ENCODE measurements around the gene EOLA2.
"Not testable (repeated sequence)": the region's sequence is repeated elsewhere in the genome, so short reads cannot be mapped to it uniquely, and the experiment has no call there.

Gene EOLA2

DNA sequence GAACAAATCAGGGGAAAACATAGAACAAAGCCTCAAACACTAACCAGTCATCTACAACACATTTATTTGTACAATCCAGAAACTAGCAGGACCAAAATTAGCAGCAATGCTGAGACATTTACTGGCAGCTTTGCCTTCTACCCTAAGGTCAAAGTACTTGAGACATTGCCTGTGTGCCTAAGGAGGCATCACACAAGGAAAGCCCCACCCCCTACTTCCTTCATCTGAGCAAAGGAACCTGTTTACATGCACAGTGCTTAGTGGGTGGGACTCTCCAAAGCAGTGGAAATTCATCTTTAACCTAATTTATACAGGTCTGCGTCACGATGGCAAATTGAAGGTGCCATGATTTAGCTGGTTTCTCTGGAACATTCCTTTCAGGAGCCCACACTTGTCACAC lies 6.1 kb downstream of the EOLA2 start:
- DNase-seq = not testable (repeated sequence)

DNA sequence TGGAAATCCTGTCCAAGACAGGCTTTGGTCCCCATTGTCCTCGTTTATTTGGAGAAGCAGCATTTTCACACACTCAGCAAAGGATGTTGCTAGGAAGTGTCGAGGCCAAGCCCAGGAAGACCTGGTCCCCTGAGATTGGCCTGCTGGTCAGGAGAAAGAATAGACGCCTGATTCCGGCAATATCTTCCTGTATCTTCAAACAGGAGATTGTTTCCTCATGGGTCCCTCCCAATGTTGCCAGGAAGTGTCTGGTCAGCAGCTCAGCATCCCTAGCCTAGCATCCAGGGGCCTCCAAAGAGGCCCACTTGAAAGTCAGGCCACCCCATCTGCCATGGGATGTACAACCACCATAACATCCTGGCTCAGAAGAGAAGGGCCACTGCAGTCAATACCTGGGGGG lies 6.9 kb downstream of the EOLA2 start:
- not testable (repeated sequence) for DNase-seq

- DNase-seq = not testable (repeated sequence)
Observed at GRCh38 chrX:149929400-149929799, 8.9 kb downstream of the EOLA2 start, which contains the start of gene HSFX4. Gene HSFX4 (plus strand): TSS chrX:149929573. CDS start chrX:149929645, 72 bp downstream.

DNA sequence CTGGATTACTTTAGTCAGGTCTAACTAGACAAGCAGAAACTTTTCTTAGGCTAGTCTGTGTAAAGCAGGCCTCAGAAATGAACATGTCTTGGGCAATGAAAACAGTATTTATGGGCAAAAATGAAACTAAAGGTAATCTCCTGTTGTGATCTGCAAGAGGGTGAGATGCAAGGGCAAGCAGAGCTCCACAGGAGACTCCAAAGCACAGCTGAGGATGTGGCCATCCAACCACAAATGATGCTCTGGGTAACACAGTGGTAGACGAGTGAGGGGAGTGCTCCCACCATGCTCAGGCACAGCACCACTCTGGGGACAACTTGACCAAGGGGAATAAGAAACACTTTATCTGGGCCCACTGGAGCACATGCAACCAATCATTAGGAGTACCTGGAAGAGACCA lies 9.7 kb downstream of the EOLA2 start:
- not testable (repeated sequence) for DNase-seq

GRCh38 chrX:149927964-149928258 lies 10.4 kb downstream of the EOLA2 start:
- not testable (repeated sequence) for DNase-seq

DNA sequence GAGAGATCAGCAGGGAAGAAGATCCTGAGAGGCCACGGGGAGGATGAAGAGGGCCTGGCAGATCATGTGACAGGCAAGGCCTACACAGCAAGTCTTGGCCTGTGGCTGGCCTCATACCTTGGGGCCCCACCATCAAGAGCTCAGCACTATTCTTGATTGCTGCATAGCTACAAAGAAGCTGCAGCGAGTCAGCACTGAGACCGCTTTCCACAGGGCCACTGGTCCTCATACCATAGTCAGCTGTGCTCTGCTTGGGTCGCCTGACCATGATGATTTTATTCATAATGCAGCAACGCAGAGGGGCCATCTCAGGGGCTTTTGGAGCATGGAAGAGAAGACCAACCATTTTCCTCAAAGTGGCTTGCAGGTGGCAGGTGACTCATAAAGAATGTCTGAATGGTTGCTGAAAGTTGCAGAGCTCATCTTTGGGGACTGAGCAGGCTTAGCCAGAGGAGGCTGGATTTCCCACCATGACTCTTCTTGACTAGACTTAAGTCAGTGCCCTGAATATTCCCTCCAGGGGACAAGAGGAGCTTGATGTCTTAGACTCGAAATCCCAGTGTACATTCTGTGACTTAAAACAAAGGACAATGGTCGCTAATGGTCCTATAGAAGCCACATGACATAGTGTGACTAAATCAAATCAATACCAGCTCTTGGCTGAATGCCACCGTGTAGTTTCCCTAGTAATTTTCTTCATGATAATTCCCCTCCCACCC lies 10.9 kb downstream of the EOLA2 start:
- not testable (repeated sequence) for DNase-seq

DNA sequence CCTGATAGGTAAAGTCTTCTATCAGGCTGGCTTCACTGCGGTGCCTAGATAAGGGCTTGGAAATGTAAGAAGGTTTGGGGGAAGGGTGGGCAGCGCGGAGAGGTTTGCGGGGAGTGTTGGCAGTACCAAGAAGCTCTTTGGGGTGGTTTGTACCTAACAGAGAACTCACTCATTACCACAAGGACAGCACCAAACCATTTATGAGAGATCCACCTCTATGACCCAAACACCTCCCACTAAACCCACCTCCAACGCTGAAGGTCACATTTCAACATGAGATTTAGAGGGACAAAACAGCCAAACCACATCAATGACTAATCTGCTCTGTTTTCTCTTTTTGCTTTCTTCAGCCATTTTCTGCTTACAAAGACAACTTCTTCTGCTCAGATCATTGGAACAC lies 13.9 kb downstream of the EOLA2 start:
- not testable (repeated sequence) for DNase-seq

GRCh38 chrX:149923836-149924235 lies 14.5 kb downstream of the EOLA2 start:
- DNase-seq = not testable (repeated sequence)

DNA sequence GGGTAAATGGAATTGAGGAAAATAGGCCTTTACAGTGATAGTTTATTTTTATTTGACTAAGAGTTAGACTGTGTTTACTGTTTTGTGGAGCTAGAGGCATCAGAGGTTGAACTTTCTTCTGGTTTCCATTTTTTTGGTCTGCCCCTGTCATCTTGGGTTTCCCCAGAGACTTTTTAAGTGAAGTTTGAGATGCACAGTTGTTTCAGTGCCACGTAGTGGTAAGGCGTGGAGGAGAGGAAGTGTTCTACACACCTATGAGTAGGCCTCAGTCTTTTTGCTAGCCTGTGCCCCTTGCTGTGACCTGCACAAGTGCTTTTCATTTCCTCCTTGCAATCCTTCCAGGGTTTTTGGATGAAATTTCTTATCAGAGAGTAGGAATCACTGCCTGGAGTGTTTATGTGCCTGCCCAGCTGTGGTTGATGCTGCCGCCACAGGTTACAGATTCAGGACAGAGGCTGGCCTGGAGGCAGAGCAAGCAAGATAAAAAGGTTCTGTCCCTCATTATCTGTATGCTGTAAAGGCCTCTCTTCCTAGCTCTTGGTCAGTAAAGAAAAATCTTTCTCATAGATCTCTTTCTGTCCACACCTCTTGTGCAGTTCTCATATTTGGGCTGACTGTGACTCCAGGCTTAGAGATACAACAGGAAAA lies 21.4 kb downstream of the EOLA2 start:
- no peak for DNase-seq

DNA sequence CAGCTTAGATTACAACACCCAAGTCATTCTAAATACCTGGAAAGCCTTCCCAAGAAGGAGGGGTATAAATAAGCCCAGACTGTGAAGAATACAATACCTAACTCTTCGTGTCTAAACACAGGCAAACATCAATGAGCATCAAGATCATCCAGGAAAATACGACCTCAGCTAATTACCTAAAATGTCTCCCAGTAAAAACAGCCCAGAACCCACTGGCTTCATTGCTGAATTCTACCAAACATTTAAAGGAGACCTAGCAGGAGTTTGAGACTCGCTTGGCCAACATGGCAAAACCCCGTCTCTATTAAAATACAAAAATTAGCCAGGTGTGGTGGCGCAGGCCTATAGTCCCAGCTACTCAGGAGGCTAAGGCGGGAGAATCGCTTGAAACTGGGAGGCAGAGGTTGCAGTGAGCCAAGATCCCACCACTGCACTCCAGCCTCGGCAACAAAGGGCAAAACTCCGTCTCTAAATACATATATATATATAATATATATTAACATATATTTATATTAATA lies 28.1 kb downstream of the EOLA2 start:
- DNase-seq = no peak

DNA sequence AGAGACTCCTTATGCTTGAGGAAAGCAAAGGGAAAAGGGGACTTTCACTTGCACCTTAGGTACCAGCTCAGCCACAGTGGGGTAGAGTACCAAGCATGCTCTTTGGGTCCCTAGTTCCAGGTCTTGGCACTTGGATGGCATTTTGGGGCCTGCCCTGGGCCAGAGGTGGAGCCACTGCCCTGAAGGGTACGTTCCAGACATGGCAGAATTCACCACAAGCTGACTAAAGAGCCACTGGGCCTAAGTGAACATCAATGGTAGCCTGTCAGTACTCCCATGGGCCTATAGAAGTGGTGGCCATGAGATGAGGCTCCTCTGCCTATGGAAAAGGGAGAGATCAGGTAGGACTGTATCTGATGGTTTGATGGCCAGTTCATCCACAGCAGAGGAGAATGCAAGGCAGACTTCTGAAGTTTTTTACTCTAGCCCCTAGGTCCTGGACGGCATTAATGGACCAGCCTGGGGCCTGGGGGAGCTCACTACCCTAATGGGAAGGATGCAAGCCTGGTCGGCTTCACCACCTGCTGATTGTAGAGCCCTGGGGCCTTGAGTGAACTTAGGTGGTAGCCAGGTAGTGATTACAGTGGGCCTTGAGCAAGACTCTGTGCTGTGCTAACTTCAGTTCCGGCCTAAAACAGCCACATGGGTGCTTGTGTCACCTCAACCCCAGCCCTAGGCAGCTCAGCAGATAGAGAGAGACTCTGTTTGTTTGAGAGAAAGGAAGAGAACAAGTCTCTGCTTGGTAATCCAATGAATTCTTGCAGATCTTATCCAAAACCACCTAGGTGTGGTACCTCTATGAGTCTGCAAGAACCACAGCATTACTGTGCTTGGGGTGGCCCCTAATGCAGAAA lies 28.7 kb downstream of the EOLA2 start:
- no peak for DNase-seq

- DNase-seq = no peak
Observed at GRCh38 chrX:149908727-149909126, 29.6 kb downstream of the EOLA2 start.

GRCh38 chrX:149908308-149908707 lies 30.0 kb downstream of the EOLA2 start:
- DNase-seq = no peak

DNA sequence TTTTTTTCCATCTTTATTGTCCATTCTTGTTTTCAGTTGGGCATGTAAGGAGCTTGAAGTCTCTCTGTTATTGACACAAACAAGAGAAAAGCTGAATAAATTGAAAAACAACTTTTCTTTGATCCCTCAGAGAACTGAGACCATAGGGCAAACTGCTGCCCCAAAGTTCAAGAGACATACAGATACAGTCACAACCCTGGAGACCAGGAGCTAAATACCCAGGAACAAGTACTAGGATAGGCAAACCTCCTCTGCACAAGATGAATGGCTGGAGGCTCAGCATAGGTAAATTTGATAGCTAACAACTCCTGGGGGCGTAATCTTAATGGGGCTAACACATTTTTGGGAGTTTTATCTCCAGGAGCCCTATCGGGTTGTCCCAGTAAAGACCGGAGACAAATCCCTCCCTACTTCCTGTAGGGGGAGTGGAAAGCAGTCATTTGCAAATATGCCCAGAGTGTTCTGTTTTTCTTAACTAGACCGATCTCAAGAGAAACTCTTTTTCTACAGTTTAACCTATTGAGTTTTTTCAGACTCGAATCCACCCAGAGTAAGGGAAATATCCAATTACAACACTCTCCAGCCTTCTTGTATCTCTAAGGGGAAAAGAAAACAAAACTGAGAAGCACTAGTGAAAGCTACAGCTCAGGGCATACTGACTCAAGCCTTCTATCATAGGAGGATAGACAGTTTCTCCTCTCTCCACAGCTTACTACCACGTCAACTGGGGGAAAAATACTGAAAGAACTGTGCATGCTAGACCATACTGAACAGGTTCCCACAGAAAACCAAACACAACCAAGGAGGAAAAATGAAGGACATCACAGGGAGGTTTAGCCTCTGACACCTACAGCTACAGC lies 34.2 kb downstream of the EOLA2 start:
- DNase-seq = no peak

GRCh38 chrX:149898554-149898953 lies 39.7 kb downstream of the EOLA2 start:
- no peak for DNase-seq

DNA sequence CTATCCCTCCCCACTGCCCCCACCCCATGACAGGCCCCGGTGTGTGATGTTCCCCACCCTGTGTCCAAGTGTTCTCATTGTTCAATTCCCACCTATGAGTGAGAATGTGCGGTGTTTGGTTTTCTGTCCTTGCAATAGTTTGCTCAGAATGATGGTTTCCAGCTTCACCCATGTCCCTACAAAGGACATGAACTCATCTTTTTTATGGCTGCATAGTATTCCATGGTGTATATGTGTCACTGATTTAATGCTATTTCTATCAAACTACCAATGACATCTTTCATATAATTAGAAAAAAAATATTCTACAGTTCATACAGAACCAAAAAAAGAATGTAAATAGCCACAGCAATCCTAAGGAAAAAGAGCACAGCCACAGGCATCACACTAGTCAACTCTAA lies 47.5 kb downstream of the EOLA2 start:
- DNase-seq = not testable (repeated sequence)

Data from NCI-H2171 treated with DMSO at 0.1 percent for 48 hours (cell line).